Cardiac ventricle fibroblast (primary cell): Measurements from ENCODE around the gene MAP7D3. TPM values are rescaled to one million over a fixed set of nuclear protein-coding genes. Genes with fewer than 3 reads are reported as not detected.

Experiments
- total RNA-seq: library from RNA; depleted of rRNA; stranded (reverse); fragments of >200 nt; gene quantifications from 2 replicates; pipeline ENCODE4 v1.2.3, GENCODE V29; 2015

The MAP7D3 gene
- total RNA-seq, result 15.4 and 15.9 TPM in 2 replicates

GRCh38 chrX:136251041-136251991, at the start of gene MAP7D3:
MAP7D3 (minus strand) TSS chrX:136251400; CDS start chrX:136251358, 42 bp downstream.

GRCh38 chrX:136300721-136301120, 49.5 kb upstream of the MAP7D3 start, which contains the start of gene ADGRG4:
ADGRG4 (plus strand) TSS chrX:136300963; CDS start chrX:136308778, 7,815 bp downstream.

Other genes starting within 250 kb of the MAP7D3 start
- gene FHL1, start 103.9 kb downstream of the MAP7D3 start, total RNA-seq, result 76.8 and 78.3 TPM in 2 replicates
- gene ADGRG4, start 49.6 kb upstream of the MAP7D3 start, total RNA-seq, result not detected in 2 replicates
- gene BRS3, start 236.5 kb upstream of the MAP7D3 start, total RNA-seq, result not detected in 2 replicates
- gene HTATSF1, start 246.2 kb upstream of the MAP7D3 start, total RNA-seq, result 28.4 and 37.1 TPM in 2 replicates